Peyer's patch (tissue), 4 donors: ENCODE data around the gene GTF2F1. TPM values are rescaled to one million over a fixed set of nuclear protein-coding genes. Genes with fewer than 3 reads are reported as not detected.
"Not testable (repeated sequence)": the region's sequence is repeated elsewhere in the genome, so short reads cannot be mapped to it uniquely, and the experiment has no call there.

Experiments
- DNase-seq, 3 donors: peaks; one replicate each; pipeline ENCODE4 v3.0.0-alpha.2; 2017 to 2019
- H3K27ac ChIP-seq, 4 donors: fragments of 200-600 bp; sonication (generic); one replicate each; pipeline ENCODE4 v1.5.1; 2016 to 2019
- H3K27me3 ChIP-seq, 2 donors: fragments of 200-600 bp; sonication (generic); one replicate each; pipeline ENCODE4 v1.5.1; 2019
- H3K36me3 ChIP-seq, 3 donors: fragments of 200-600 bp; sonication (generic); one replicate each; pipeline ENCODE4 v1.5.1; 2016 to 2019
- H3K4me1 ChIP-seq, 4 donors: fragments of 200-600 bp; sonication (generic); one replicate each; pipeline ENCODE4 v1.5.1; 2016 to 2019
- H3K4me3 ChIP-seq, 4 donors: fragments of 200-600 bp; sonication (generic); 1 replicate in 3 of 4; 2 replicates in 1 of 4; pipeline ENCODE4 v1.5.1; 2016 to 2019; ENCODE audit warnings: mild to moderate bottlenecking in 1 of 4
- H3K9me3 ChIP-seq, 4 donors: fragments of 200-600 bp; sonication (generic); one replicate each; pipeline ENCODE4 v1.5.1; 2016 to 2019; ENCODE audit warnings: mild to moderate bottlenecking in 1 of 4
- POLR2A ChIP-seq, 2 donors: fragments of 450-650 bp; IDR thresholded peaks; one replicate each; pipeline ENCODE4 v1.5.1; 2017; ENCODE audit warnings: antibody characterized with exemption in 2 of 2, mild to moderate bottlenecking in 2 of 2, moderate library complexity in 2 of 2
- total RNA-seq, 4 donors: library from RNA; depleted of rRNA; stranded (reverse); fragments of >200 nt; gene quantifications; one replicate each; pipeline ENCODE4 v1.1.0, GENCODE V29; 2016
- TF ChIP-seq, protein P1 (sequence below), 6 experiments: fragments of 450-650 bp in 4 of 6; fragments of 200-600 bp in 2 of 6; sonication (generic) in 1 of 6; IDR thresholded peaks; one replicate each; pipeline ENCODE4 v1.5.1; 2017 to 2019; ENCODE audit warnings: antibody characterized with exemption in 6 of 6, mild to moderate bottlenecking in 3 of 6, moderate library complexity in 1 of 6

The GTF2F1 gene
- total RNA-seq, 4 donors from 2014 or later = 36.3 to 97.4 (median 54.0) TPM

DNA sequence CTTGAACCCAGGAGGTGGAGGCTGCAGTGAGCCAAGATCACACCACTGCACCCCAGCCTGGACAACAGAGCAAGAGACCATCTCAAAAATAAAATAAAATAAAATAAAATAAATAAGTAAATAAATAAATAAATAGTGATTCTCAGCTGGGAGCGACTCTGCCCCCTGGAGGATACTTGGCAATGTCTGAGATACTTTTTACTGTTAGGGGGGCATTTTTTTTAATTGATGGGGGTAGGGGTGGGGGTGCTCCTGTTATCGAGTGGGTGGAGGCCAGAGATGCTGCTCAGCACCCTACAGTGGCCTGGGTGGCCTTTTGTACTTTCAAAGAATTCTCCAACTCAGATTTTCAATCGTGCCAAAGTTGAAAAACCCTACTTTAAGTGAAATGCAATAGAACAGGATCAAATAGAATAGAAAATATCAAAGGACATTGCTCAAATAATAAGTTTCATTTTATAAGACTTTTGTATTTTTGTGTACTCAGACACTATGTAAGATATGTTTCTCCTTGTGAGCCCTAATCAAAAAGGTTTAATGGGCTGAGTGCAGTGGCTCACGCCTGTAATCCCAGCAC, 38.8 kb downstream of the GTF2F1 start:
- no peak for TF ChIP-seq POLR2A (IDR thresholded peaks at IDR 0.05)
- TF ChIP-seq, protein P1, sequence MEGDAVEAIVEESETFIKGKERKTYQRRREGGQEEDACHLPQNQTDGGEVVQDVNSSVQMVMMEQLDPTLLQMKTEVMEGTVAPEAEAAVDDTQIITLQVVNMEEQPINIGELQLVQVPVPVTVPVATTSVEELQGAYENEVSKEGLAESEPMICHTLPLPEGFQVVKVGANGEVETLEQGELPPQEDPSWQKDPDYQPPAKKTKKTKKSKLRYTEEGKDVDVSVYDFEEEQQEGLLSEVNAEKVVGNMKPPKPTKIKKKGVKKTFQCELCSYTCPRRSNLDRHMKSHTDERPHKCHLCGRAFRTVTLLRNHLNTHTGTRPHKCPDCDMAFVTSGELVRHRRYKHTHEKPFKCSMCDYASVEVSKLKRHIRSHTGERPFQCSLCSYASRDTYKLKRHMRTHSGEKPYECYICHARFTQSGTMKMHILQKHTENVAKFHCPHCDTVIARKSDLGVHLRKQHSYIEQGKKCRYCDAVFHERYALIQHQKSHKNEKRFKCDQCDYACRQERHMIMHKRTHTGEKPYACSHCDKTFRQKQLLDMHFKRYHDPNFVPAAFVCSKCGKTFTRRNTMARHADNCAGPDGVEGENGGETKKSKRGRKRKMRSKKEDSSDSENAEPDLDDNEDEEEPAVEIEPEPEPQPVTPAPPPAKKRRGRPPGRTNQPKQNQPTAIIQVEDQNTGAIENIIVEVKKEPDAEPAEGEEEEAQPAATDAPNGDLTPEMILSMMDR (IDR thresholded peaks at IDR 0.05) = peak in 1 of 6 experiments; percentile 34
- DNase-seq = no peak

DNA sequence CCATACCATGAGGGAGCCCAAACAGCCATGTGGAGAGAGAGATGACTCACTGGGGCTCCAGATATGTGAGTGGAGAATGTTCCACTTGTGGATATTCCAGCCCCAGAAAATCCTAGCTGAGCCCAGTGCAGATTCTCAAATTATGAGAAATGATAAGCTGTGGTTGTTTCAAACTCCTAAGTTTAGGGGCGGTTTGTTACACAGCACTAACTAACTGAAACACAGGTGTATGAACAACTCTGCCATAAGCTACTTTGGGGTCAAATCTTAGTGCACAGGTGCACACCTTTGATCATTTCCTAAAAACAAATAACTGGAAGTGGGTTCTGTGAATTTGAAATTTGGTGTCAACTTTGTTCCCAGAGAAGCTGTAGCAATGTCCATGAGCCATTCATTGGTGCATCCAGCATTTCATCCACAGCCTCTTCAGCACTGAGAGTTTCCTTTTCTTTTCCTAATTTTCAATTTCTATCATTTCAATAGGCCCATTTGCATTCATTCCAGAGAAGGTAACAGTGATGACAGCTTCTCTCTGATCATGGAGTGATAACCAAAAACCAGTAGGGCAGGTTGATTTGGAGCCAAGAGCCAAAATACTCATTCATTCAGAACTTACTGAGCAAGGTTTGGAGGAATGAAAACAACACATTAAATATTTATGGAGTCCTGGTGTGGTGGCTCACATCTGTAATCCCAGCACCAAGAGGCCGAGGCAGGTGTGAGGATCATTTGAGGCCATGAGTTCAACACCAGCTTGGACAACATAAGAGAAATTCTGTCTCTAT, 40.4 kb downstream of the GTF2F1 start:
- Histone ChIP-seq H3K27me3 (no peaks in the 10 kb centered on the region), H3K4me3 (no peak overlapping the region), H3K4me1 (no peaks in the 10 kb centered on the region), H3K9me3 (no peaks in the 10 kb centered on the region), H3K36me3 (no peaks in the 10 kb centered on the region), H3K27ac (no peak overlapping the region)
- TF ChIP-seq POLR2A (IDR thresholded peaks at IDR 0.05) = no peak
- TF ChIP-seq, protein P1 (IDR thresholded peaks at IDR 0.05) = no peak
- DNase-seq = no peak

More for the DNA sequence above, 38.8 kb downstream of the GTF2F1 start:
- Histone ChIP-seq H3K9me3 (no peaks in the 10 kb centered on the region), H3K27ac (no peak overlapping the region), H3K4me1 (no peaks in the 10 kb centered on the region), H3K27me3 (no peaks in the 10 kb centered on the region), H3K36me3 (no peaks in the 10 kb centered on the region), H3K4me3 (no peak overlapping the region)

DNA sequence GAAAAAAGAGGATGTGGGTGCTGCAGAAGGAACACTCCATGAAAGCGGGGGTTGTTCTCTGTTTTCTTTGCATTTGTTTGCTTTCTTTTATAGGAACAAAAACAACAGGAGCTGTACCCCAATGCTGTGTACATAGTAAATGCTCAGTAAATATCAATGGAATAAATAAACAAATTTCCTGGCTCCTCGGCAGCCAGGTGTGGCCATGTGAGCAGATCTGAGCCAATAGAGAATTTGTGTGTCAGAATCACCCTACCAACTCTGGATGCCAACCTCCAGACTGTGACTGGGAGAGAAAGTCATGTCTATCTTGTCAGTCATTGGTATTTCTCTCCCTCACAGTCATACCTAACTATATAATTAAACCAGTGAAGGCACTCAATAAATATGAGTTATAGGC, 42.3 kb downstream of the GTF2F1 start:
- Histone ChIP-seq H3K4me3 (no peak overlapping the region), H3K9me3 (no peaks in the 10 kb centered on the region), H3K4me1 (no peaks in the 10 kb centered on the region), H3K27me3 (no peaks in the 10 kb centered on the region), H3K36me3 (no peaks in the 10 kb centered on the region), H3K27ac (no peak overlapping the region)
- DNase-seq = no peak
- TF ChIP-seq, protein P1 (IDR thresholded peaks at IDR 0.05) = no peak
- no peak for TF ChIP-seq POLR2A (IDR thresholded peaks at IDR 0.05)

DNA sequence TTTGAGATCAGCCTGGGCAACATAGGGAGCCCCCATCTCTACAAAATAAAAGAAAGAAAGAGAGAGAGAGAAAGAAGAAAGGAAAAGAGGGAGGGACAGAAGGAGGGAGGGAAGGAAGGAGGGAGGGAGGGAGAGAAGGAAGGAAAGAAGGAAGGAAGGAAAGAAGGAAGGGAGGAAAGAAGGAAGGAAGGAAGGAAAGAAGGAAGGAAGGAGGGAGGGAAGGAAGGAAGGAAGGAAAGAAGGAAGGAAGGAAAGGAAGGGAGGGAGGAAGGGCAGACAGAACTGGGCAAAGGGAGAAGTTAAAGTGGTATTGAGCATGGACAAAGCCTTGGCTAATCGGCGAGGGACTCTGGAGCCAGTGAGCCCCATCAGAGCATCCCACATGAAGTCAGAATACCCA, 43.7 kb downstream of the GTF2F1 start:
- H3K4me3 ChIP-seq, H3K27me3 ChIP-seq, H3K9me3 ChIP-seq, H3K4me1 ChIP-seq, H3K36me3 ChIP-seq, DNase-seq, H3K27ac ChIP-seq: not testable (repeated sequence)

DNA sequence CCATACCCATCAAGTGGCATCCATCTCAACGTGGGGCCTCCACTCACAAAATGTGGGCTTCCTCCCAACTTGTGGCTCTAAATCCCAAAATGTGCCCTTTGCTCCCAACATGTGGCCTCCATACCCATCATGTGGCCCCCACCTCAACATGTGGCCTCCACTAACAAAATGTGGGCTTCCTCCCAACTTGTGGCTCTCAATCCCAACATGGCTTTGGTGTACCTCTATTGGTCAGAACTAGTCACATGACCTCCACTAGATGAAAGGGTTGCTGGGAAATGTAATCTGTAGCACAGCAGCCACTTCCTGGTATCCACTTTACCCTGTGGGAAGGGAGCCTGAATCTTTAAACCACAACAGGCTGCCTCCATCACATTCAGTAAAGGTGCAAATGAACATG, 49.5 kb downstream of the GTF2F1 start:
- H3K4me3 ChIP-seq = no peak overlapping the region
- no peaks in the 10 kb centered on the region for H3K9me3 ChIP-seq
- no peaks in the 10 kb centered on the region for H3K4me1 ChIP-seq
- no peaks in the 10 kb centered on the region for H3K36me3 ChIP-seq
- no peaks in the 10 kb centered on the region for H3K27me3 ChIP-seq
- no peak for DNase-seq
- no peak for TF ChIP-seq POLR2A (IDR thresholded peaks at IDR 0.05)
- TF ChIP-seq, protein P1 (IDR thresholded peaks at IDR 0.05) = no peak
- no peak overlapping the region for H3K27ac ChIP-seq

DNA sequence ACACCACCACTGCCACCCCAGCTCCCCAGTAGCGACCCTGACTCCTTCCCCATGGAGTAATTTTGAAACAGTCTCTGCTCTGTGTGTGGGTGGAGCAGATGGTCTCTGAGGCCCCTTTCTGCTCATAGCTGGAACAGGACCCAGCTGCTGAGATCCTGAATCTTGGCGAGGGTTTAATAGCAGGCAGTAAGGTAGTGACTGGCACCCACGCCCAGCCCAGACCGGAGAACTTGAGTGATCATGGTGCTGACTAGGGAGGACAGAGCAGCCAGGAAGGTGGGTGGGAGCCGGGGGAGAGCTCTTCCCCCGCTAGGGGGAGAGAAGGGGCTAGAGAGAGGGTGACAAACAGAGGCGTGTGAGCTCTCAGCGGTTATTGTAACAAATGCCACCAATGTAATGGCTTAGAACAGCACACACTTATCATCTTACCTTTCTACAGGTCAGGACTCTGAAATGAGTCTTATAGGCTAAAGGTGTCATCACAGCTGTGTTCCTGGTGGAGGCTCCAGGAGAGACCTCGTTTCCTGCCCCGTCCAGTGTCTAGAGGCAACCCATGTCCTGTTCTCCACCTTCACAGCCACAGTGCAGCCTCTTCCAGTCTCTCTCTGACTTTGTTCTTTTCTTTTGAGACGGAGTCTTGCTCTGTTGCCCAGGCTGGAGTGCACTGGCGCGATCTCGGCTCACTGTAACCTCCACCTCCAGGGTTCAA, 52.3 kb downstream of the GTF2F1 start:
- Histone ChIP-seq H3K27me3 (no peaks in the 10 kb centered on the region), H3K4me1 (no peaks in the 10 kb centered on the region), H3K27ac (no peak overlapping the region)

More for the DNA sequence above, 52.3 kb downstream of the GTF2F1 start:
- Histone ChIP-seq H3K36me3 (no peaks in the 10 kb centered on the region), H3K4me3 (no peak overlapping the region), H3K9me3 (no peaks in the 10 kb centered on the region)
- TF ChIP-seq POLR2A (IDR thresholded peaks at IDR 0.05) = no peak
- TF ChIP-seq, protein P1 (IDR thresholded peaks at IDR 0.05) = no peak
- DNase-seq = no peak
